Tibial nerve (tissue), 4 donors: ENCODE results near the gene RABL3.

Experiments
- CTCF ChIP-seq, 5 experiments: fragments of 200-600 bp in 3 of 5; fragments of 450-650 bp in 2 of 5; sonication (generic) in 3 of 5; IDR thresholded peaks; one replicate each; pipeline ENCODE4 v1.5.1; 2016 to 2019; ENCODE audit warnings: antibody characterized with exemption in 5 of 5, mild to moderate bottlenecking in 3 of 5, moderate library complexity in 2 of 5
- EP300 ChIP-seq, 2 donors: sonication (generic); formaldehyde crosslinking; IDR thresholded peaks; one replicate each; pipeline ENCODE4 v1.6.1; 2017; ENCODE audit warnings: antibody characterized with exemption in 2 of 2, mild to moderate bottlenecking in 1 of 2
- POLR2A ChIP-seq, 2 donors: fragments of 450-650 bp; IDR thresholded peaks; one replicate each; pipeline ENCODE4 v1.6.1; 2017; ENCODE audit warnings: antibody characterized with exemption in 2 of 2, mild to moderate bottlenecking in 2 of 2, moderate library complexity in 2 of 2

GRCh38 chr3:120642368-120642948 is 99.9 kb downstream of the RABL3 start:
- TF ChIP-seq EP300 (IDR thresholded peaks at IDR 0.05), result no peak
- TF ChIP-seq POLR2A (IDR thresholded peaks at IDR 0.05), result no peak
- no peak for TF ChIP-seq CTCF (IDR thresholded peaks at IDR 0.05)
